SK-N-SH (cell line): Measurements from ENCODE around the gene GLTP. TPM values are rescaled to one million over a fixed set of nuclear protein-coding genes. Genes with fewer than 3 reads are reported as not detected.
A peak's percentile ranks its signal among the peaks of the same experiment; 100 is the strongest.

Experiments
- CTCF ChIA-PET: fragments of 300-600, 350-600 bp; formaldehyde crosslinking; extraction: SDS; loops from one replicate; lab custom pipeline; 2021; lab: Yijun Ruan, JAX
- POLR2A ChIA-PET: fragments of 350-600 bp; sonication (Branson Sonifier 250); formaldehyde crosslinking; extraction: SDS; loops from one replicate; lab custom pipeline; 2020; ENCODE audit warnings: antibody characterized with exemption, inconsistent platforms; lab: Yijun Ruan, JAX
- DNase-seq: peaks from one replicate; pipeline ENCODE4 v3.0.0; 2012
- H2AFZ ChIP-seq: fragments of 200-600 bp; sonication (generic); 2 replicates; pipeline ENCODE4 v1.8.1; 2016; ENCODE audit warnings: antibody characterized with exemption, mild to moderate bottlenecking, low read depth
- H3F3A ChIP-seq: fragments of 200-600 bp; sonication (generic); replicated peaks from 2 replicates; pipeline ENCODE3; 2016; ENCODE audit warnings: antibody characterized with exemption, mild to moderate bottlenecking; ENCODE audit not compliant: insufficient read depth
- H3K27ac ChIP-seq, 2 experiments: fragments of 200-500 bp in 1 of 2; fragments of 200-600 bp in 1 of 2; sonication (Bioruptor generic) in 1 of 2; sonication (generic), shearing (Covaris generic) in 1 of 2; 2 replicates each; pipeline versions ENCODE4 v1.5.1 to v1.6.1; 2014 to 2016; ENCODE audit warnings: low read depth in 2 of 2, inconsistent platforms in 1 of 2, low read length in 1 of 2, mild to moderate bottlenecking in 1 of 2, mixed read lengths in 1 of 2
- H3K27me3 ChIP-seq: fragments of 200-600 bp; sonication (generic), shearing (Covaris generic); 2 replicates; pipeline ENCODE4 v1.6.1; 2016; ENCODE audit warnings: mixed run types; ENCODE audit not compliant: insufficient read depth
- H3K36me3 ChIP-seq, 2 experiments: fragments of 200-500 bp in 1 of 2; fragments of 200-600 bp in 1 of 2; sonication (Bioruptor generic) in 1 of 2; sonication (generic) in 1 of 2; replicated peaks in 1 of 2; 2 replicates each; pipeline versions ENCODE3 to v1.5.1; 2014 to 2016; ENCODE audit warnings: low read length in 1 of 2, mild to moderate bottlenecking in 1 of 2; ENCODE audit not compliant: insufficient read depth in 2 of 2, control insufficient read depth in 1 of 2
- H3K4me1 ChIP-seq, 2 experiments: fragments of 200-500 bp in 1 of 2; fragments of 200-600 bp in 1 of 2; sonication (Bioruptor generic) in 1 of 2; sonication (generic), shearing (Covaris generic) in 1 of 2; 2 replicates each; pipeline versions ENCODE4 v1.5.1 to v1.6.1; 2014 to 2016; ENCODE audit warnings: low read depth in 1 of 2, low read length in 1 of 2, mixed run types in 1 of 2; ENCODE audit not compliant: insufficient read depth in 2 of 2, control insufficient read depth in 1 of 2
- H3K4me2 ChIP-seq: fragments of 200-600 bp; sonication (generic), shearing (Covaris generic); 2 replicates; pipeline ENCODE4 v1.6.1; 2017; ENCODE audit warnings: mixed run types
- H3K4me3 ChIP-seq, 2 experiments: fragments of 200-500 bp in 1 of 2; fragments of 200-600 bp in 1 of 2; sonication (Bioruptor generic) in 1 of 2; sonication (generic), shearing (Covaris generic) in 1 of 2; 2 replicates each; pipeline versions ENCODE4 v1.5.1 to v1.8.1; 2014 to 2016; ENCODE audit warnings: low read depth in 2 of 2, inconsistent platforms in 1 of 2, low read length in 1 of 2, mild to moderate bottlenecking in 1 of 2, mixed read lengths in 1 of 2, moderate library complexity in 1 of 2
- H3K79me2 ChIP-seq: fragments of 200-600 bp; sonication (generic); 2 replicates; pipeline ENCODE4 v1.8.1; 2017; ENCODE audit warnings: mild to moderate bottlenecking; ENCODE audit not compliant: insufficient read depth
- H3K9ac ChIP-seq: fragments of 200-600 bp; sonication (generic); 2 replicates; pipeline ENCODE4 v1.6.1; 2017; ENCODE audit warnings: mixed run types
- H3K9me2 ChIP-seq: fragments of 200-600 bp; sonication (generic); 2 replicates; pipeline ENCODE4 v1.6.1; 2017; ENCODE audit warnings: mixed run types
- H3K9me3 ChIP-seq: fragments of 200-600 bp; sonication (generic); 2 replicates; pipeline ENCODE4 v1.6.1; 2017; ENCODE audit warnings: mixed run types, mild to moderate bottlenecking, moderate library complexity
- H4K20me1 ChIP-seq: fragments of 200-600 bp; sonication (generic); 2 replicates; pipeline ENCODE4 v1.6.1; 2017; ENCODE audit warnings: mild to moderate bottlenecking, mixed run types; ENCODE audit not compliant: insufficient read depth
- ELF1 ChIP-seq: IDR thresholded peaks from 2 replicates; pipeline ENCODE4 v1.4.0; 2012
- EP300 ChIP-seq, 2 experiments: IDR thresholded peaks; 2 replicates each; pipeline versions ENCODE4 v1.4.0 to v1.6.1; 2012; ENCODE audit warnings: borderline replicate concordance in 1 of 2, low read depth in 1 of 2, low read length in 1 of 2
- EZH2phosphoT487 ChIP-seq: fragments of 200-600 bp; sonication (generic); IDR thresholded peaks from 2 replicates; pipeline ENCODE4 v1.6.1; 2017; ENCODE audit warnings: low read depth, mixed run types, mild to moderate bottlenecking, antibody characterized with exemption, moderate library complexity, borderline replicate concordance
- FOXJ3 ChIP-seq: sonication (generic); formaldehyde crosslinking; IDR thresholded peaks from 2 replicates; pipeline ENCODE4 v1.5.1; 2020; ENCODE audit warnings: mild to moderate bottlenecking, missing genetic modification reagents
- FOXM1 ChIP-seq: IDR thresholded peaks from 2 replicates; pipeline ENCODE4 v1.4.0; 2012; ENCODE audit warnings: low read depth, mild to moderate bottlenecking
- GABPA ChIP-seq: IDR thresholded peaks from 2 replicates; pipeline ENCODE4 v1.4.0; 2012; ENCODE audit warnings: low read depth, mild to moderate bottlenecking
- GATA2 ChIP-seq: sonication (generic); formaldehyde crosslinking; IDR thresholded peaks from 2 replicates; pipeline ENCODE4 v1.5.0; 2020; ENCODE audit warnings: mild to moderate bottlenecking, missing genetic modification reagents
- JUND ChIP-seq: IDR thresholded peaks from 2 replicates; pipeline ENCODE4 v1.4.0; 2012
- MEF2A ChIP-seq: IDR thresholded peaks from 2 replicates; pipeline ENCODE4 v1.4.0; 2012; ENCODE audit warnings: low read depth, borderline replicate concordance
- MXI1 ChIP-seq: IDR thresholded peaks from 2 replicates; pipeline ENCODE4 v1.6.1; 2012; ENCODE audit warnings: mild to moderate bottlenecking, low read depth, low read length, improper control_type of control experiment
- NFIC ChIP-seq: IDR thresholded peaks from 2 replicates; pipeline ENCODE4 v1.4.0; 2012; ENCODE audit warnings: borderline replicate concordance
- NRF1 ChIP-seq: IDR thresholded peaks from 2 replicates; pipeline ENCODE4 v1.6.1; 2012; ENCODE audit warnings: low read depth, mild to moderate bottlenecking, low read length
- RFX5 ChIP-seq: IDR thresholded peaks from 2 replicates; pipeline ENCODE4 v1.6.1; 2012; ENCODE audit warnings: mild to moderate bottlenecking, improper control_type of control experiment, low read length
- RXRA ChIP-seq: IDR thresholded peaks from 2 replicates; pipeline ENCODE4 v1.4.0; 2012; ENCODE audit warnings: low read depth, mild to moderate bottlenecking, borderline replicate concordance
- SIN3A ChIP-seq: IDR thresholded peaks from 2 replicates; pipeline ENCODE4 v1.6.1; 2012; ENCODE audit warnings: low read depth, mild to moderate bottlenecking, low read length, moderate library complexity, borderline replicate concordance
- TAF1 ChIP-seq: IDR thresholded peaks from 2 replicates; pipeline ENCODE4 v1.6.1; 2012; ENCODE audit warnings: low read depth, mild to moderate bottlenecking, low read length, moderate library complexity, borderline replicate concordance
- WGBS: methylation state at CpG from one replicate; pipeline ENCODE4 v1.1.6; 2017; ENCODE audit warnings: low lambda C conversion rate; 5-methylcytosine and 5-hydroxymethylcytosine counted together
- polyA plus RNA-seq, 3 experiments: library from polyadenylated mRNA; depleted of rRNA; stranded (reverse); fragments of >200 nt; gene quantifications; 2 replicates each; pipeline ENCODE4 v1.2.3, GENCODE V29; 2012
- TF ChIP-seq, protein P1 (sequence below): IDR thresholded peaks from 2 replicates; pipeline ENCODE4 v1.6.1; 2012; ENCODE audit warnings: mild to moderate bottlenecking, low read depth, low read length, moderate library complexity
- TF ChIP-seq, protein P2 (sequence below): IDR thresholded peaks from 2 replicates; pipeline ENCODE4; 2012

GLTP gene
- polyA plus RNA-seq, 1 of the 3 experiments (the other 2 are of a cell fraction) = 23.0 TPM

DNA sequence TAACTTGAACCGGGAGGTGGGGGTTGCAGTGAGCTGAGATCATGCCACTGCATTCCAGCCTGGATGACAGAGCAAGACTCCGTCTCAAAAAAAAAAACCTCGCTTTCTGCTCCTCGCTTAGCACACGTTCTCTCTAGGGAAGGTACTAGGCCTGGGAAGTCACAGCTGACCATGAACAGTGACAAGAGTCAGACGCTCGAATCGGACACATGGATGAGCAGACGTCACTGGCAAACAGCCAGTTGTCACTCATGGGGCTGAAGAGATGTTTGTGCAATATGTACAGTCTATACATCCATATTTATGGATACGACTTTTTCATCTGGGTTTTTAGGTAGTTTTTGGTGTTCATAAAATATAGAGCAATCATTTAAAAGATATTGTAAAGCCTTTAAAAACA, 39.1 kb upstream of the GLTP start:
- H3K36me3 ChIP-seq = peaks cover 17 to 34% of the 10 kb centered on the region in 2 experiments
- no peak overlapping the region for H3K27ac ChIP-seq
- H3K9me3 ChIP-seq = no peaks in the 10 kb centered on the region
- no peak overlapping the region for H3K9ac ChIP-seq
- H3K27me3 ChIP-seq = no peaks in the 10 kb centered on the region
- CTCF ChIA-PET = interaction anchor here (0.6 to 1.5 kb wide), 4 partner anchors 9 to 75 kb away, joined by 3 to 4 read pairs (median 3); no protein-coding TSS in a partner anchor
- no peak overlapping the region for H2AFZ ChIP-seq
- POLR2A ChIA-PET = no interaction called here
- no peaks in the 10 kb centered on the region for H4K20me1 ChIP-seq
- H3K4me2 ChIP-seq = no peak overlapping the region
- no peaks in the 10 kb centered on the region for H3F3A ChIP-seq
- no peaks in the 10 kb centered on the region for H3K9me2 ChIP-seq
- no peak for TF ChIP-seq NRF1
- TF ChIP-seq MXI1 = 0 out of 2 replicates have a peak, but pooled peaks have one; percentile 28
- 83% methylated on average over 10 of the region's 10 CpGs for WGBS
- peaks cover 0 to 10% of the 10 kb centered on the region in 2 experiments; a peak in 1 of 4 replicates for H3K4me1 ChIP-seq
- DNase-seq = peak; percentile 50
- no peak overlapping the region for H3K4me3 ChIP-seq
- no peaks in the 10 kb centered on the region for H3K79me2 ChIP-seq

DNA sequence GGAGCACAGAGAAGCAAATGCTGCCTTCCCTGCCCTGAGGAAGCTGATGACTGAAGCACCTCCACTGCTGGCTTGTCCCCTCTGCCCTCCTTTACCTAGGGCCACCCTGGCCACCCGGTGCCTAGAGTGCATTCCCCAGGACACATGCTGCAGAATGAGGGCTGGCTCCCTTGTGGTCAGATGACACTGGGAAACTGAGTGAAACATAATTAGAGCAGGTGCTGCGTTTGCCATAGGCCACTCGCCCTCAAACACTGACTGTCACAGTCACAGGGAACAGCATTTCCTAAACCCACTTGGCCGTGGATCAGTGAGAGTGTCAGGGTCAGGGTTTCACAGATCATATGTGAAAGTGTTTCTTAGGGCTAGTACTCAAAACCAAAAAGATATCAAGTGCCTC, 35.7 kb upstream of the GLTP start:
- H3K27ac ChIP-seq = no peak overlapping the region
- ChIA-PET CTCF (interaction anchor here (0.8 kb wide), 1 partner anchor 81 kb away, joined by 3 read pairs; no protein-coding TSS in a partner anchor), POLR2A (no interaction called here)
- H3K4me3 ChIP-seq = no peak overlapping the region
- no peak overlapping the region for H3K9ac ChIP-seq
- peaks cover 4% of the 10 kb centered on the region for H3F3A ChIP-seq
- peaks cover 0 to 24% of the 10 kb centered on the region in 2 experiments; a peak in 1 of 4 replicates for H3K4me1 ChIP-seq
- TF ChIP-seq GATA2 (CRISPR knock-in tag) (no peak), NFIC (no peak), RXRA (no peak), RFX5 (no peak), EZH2phosphoT487 (no peak), TAF1 (no peak), ELF1 (no peak), FOXJ3 (no peak), JUND (no peak), SIN3A (no peak), NRF1 (no peak), MEF2A (no peak), GABPA (no peak), EP300 (IDR thresholded peaks at IDR 0.05; ENCODE audit: borderline replicate concordance in 1 of 2, low read depth in 1 of 2, low read length in 1 of 2) (no peak), FOXM1 (no peak)
- TF ChIP-seq, protein P1, sequence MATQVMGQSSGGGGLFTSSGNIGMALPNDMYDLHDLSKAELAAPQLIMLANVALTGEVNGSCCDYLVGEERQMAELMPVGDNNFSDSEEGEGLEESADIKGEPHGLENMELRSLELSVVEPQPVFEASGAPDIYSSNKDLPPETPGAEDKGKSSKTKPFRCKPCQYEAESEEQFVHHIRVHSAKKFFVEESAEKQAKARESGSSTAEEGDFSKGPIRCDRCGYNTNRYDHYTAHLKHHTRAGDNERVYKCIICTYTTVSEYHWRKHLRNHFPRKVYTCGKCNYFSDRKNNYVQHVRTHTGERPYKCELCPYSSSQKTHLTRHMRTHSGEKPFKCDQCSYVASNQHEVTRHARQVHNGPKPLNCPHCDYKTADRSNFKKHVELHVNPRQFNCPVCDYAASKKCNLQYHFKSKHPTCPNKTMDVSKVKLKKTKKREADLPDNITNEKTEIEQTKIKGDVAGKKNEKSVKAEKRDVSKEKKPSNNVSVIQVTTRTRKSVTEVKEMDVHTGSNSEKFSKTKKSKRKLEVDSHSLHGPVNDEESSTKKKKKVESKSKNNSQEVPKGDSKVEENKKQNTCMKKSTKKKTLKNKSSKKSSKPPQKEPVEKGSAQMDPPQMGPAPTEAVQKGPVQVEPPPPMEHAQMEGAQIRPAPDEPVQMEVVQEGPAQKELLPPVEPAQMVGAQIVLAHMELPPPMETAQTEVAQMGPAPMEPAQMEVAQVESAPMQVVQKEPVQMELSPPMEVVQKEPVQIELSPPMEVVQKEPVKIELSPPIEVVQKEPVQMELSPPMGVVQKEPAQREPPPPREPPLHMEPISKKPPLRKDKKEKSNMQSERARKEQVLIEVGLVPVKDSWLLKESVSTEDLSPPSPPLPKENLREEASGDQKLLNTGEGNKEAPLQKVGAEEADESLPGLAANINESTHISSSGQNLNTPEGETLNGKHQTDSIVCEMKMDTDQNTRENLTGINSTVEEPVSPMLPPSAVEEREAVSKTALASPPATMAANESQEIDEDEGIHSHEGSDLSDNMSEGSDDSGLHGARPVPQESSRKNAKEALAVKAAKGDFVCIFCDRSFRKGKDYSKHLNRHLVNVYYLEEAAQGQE = no peak
- TF ChIP-seq, protein P2, sequence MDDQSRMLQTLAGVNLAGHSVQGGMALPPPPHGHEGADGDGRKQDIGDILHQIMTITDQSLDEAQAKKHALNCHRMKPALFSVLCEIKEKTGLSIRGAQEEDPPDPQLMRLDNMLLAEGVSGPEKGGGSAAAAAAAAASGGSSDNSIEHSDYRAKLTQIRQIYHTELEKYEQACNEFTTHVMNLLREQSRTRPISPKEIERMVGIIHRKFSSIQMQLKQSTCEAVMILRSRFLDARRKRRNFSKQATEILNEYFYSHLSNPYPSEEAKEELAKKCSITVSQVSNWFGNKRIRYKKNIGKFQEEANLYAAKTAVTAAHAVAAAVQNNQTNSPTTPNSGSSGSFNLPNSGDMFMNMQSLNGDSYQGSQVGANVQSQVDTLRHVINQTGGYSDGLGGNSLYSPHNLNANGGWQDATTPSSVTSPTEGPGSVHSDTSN = no peak
- DNase-seq = no peak
- WGBS = 86% methylated on average over 4 of the region's 4 CpGs
- H3K9me2 ChIP-seq = no peaks in the 10 kb centered on the region
- no peak overlapping the region for H2AFZ ChIP-seq
- no peaks in the 10 kb centered on the region for H4K20me1 ChIP-seq
- no peaks in the 10 kb centered on the region for H3K79me2 ChIP-seq
- H3K4me2 ChIP-seq = no peak overlapping the region
- H3K36me3 ChIP-seq = peaks cover 28 to 48% of the 10 kb centered on the region in 2 experiments
- H3K27me3 ChIP-seq = no peaks in the 10 kb centered on the region
- no peaks in the 10 kb centered on the region for H3K9me3 ChIP-seq
